Measurements from ENCODE around the gene DOCK4.

Gene DOCK4

GRCh38 chr7:112110175-112110574 lies 96.0 kb downstream of the DOCK4 start:
- no peak for DNase-seq (ENCODE audit: low read depth in 2 of 2)

GRCh38 chr7:112108981-112109380 lies 97.2 kb downstream of the DOCK4 start:
- DNase-seq (ENCODE audit: low read depth in 2 of 2), result no peak

DNA sequence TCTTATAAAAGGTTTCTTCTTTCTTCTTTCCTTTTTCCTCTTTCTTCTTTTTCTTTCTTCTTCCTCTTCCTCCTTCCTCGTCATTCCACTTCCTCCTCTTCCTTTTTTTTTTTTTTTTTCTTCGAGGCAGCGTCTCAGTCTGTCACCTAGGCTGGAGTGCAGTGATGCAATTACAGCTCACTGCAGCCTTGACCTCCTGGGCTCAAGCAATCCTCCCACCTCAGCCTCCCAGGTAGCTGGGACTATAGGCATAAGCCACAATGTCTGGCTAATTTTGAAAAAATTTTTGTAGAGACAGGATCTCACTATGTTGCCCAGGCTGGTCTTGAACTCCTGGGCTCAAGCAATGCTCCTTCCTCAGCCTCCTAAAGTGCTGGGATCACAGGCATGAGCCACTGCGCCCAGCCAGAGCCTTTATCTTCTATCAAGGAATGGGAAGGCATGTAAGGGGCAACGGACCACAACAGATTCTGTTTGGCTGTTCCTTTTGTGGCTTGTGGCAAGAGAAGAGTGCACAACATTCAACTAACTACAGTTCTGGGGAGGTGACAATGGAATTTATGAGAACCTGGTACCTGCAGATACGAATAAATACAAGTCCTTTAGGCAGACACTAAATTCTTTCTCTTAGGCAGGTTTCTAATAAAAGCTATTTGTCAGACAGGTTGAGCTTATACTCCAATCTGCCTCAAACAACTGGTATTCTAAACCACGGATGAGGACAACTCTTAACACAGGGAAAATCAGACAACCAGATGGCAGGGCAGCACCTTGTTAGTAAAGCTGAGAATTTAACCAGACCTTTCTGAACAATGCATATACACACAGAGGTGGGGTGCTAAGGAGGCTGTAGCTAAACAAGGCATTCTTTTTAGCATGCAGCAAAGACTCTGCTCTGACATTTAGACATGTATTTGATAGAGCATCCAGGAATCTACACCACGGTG lies 100.3 kb downstream of the DOCK4 start:
- no peak for DNase-seq (ENCODE audit: low read depth in 2 of 2)

DNA sequence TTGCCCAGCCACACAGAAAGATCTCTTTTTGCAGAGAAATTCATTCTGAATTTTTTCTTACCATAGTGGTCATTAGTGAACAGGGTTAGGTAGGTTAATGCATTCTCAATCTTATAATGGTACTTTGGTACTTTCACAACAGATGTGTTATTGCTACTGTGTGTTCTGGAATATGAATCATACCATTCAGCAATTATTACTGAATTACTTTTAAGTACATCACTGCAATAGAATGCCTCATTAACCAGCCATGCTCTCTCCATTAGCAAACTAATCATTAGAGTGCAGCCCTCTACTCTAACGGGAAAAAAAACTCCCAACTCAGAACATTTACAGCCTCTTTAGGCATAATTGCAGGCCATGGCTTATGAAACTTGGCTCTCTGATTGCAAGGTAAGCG lies 102.1 kb downstream of the DOCK4 start:
- DNase-seq (ENCODE audit: low read depth in 2 of 2), result no peak

DNA sequence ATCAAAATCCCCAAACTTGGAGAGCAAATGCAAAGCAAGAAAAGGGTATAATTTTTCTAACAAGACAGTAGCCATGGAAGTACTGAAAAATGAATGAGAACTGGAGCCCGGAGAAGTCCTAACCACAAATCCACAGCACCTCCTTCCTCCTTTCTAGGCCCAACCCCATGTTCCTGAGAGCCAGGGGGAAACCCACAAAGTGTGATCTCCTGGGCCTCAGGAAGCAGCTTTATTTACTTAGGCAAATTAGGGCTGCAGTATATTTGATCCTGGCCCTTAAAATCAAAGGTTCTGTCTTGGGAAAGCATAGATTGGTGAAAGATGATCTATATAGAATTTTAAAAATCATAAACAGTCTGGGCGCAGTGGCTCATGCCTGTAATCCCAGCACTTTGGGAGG lies 103.0 kb downstream of the DOCK4 start:
- DNase-seq (ENCODE audit: low read depth in 2 of 2), result no peak

DNA sequence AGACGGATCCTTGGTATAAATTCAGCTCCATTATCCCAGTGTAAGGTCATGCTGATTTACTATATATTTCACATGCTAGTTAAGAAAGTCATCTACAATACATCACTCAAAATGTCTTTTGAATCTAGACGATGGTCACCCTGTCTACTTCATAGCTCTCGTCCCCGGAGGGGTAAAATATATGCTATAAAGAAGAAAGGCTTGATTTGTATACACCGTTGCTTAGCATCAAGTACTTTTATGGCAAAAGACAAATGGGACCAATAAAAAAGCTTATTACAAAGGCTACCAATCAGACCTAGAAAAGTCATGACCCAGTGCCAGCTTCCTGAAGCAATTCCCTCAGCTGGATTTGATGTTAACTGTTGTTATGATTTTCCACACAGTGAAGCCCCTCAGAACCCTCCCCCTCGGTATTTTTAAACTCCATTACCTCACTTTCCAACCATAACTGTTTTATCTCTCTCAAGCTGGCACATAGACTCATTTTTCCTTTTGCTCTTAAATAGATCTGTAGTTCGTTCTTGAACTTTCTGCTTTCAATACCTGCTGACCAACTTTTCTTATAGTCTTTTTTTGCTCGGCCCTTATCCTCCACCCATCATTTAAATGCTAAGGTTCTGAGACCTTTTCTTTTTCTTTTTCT lies 104.9 kb downstream of the DOCK4 start:
- DNase-seq (ENCODE audit: low read depth in 2 of 2), result no peak

GRCh38 chr7:112097524-112097923 lies 108.7 kb downstream of the DOCK4 start:
- no peak for DNase-seq (ENCODE audit: low read depth in 2 of 2)

DNA sequence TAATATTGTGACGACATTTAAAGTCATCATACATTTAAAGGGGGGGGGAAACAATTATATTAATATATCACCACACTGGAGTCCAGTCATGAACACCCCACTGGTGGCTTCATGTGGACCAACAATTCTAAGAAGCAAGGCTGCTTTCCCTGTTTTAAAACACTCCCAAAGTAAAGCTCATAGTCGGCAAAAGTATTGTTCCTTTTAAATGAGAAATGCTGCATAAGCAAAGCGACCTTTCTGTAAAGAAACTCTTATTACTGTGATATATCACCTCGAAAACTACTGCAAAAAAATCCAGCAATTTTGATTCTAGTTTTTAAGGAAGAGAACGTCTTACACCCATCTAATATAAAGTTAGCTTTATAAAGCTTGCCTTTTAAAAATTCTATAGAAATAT lies 112.8 kb downstream of the DOCK4 start:
- DNase-seq (ENCODE audit: low read depth in 2 of 2), result no peak

- no peak for DNase-seq (ENCODE audit: low read depth in 2 of 2)
These were observed 113.3 kb downstream of the DOCK4 start for GRCh38 chr7:112092709-112093395.

DNA sequence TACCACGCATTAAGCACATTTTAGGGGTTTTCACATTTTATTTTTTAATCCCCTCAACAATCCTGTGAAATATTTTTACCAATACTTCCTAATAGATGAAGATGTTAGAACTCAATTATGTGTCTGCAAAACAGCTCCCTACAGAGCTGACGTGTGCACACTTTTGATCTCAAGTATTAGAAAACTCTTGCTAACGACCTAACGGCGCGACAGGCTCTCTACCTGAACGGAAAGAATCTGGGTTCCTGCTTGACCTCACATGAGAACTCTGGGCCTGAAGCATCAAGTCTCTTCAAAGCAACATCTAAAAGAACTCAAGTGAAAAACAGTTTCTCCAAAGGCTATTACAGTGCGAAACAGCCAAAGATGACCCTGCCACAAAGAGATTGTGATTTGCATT lies 113.9 kb downstream of the DOCK4 start:
- no peak for DNase-seq (ENCODE audit: low read depth in 2 of 2)

GRCh38 chr7:112091768-112092167 lies 114.4 kb downstream of the DOCK4 start:
- DNase-seq (ENCODE audit: low read depth in 2 of 2), result no peak

DNA sequence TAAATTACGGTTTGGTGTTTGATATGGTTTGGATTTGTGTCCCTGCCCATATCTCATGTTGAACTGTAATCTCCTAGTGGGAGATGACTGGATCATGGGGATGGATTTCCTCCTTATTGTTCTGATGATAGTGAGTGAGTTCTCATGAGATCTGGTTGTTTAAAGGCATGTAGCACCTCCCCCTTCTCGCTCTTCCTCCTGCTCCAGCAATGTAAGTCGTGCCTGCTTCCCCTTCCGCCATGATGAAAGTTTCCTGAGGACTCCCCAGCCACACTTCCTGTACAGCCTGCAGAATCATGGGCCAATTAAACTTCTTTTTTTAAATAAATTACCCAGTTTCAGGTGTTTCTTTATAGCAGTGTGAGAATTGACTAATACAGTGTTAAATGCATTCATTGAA lies 116.6 kb downstream of the DOCK4 start:
- no peak for DNase-seq (ENCODE audit: low read depth in 2 of 2)

- no peak for DNase-seq (ENCODE audit: low read depth in 2 of 2)
These were observed 117.6 kb downstream of the DOCK4 start for GRCh38 chr7:112088484-112089016.

DNA sequence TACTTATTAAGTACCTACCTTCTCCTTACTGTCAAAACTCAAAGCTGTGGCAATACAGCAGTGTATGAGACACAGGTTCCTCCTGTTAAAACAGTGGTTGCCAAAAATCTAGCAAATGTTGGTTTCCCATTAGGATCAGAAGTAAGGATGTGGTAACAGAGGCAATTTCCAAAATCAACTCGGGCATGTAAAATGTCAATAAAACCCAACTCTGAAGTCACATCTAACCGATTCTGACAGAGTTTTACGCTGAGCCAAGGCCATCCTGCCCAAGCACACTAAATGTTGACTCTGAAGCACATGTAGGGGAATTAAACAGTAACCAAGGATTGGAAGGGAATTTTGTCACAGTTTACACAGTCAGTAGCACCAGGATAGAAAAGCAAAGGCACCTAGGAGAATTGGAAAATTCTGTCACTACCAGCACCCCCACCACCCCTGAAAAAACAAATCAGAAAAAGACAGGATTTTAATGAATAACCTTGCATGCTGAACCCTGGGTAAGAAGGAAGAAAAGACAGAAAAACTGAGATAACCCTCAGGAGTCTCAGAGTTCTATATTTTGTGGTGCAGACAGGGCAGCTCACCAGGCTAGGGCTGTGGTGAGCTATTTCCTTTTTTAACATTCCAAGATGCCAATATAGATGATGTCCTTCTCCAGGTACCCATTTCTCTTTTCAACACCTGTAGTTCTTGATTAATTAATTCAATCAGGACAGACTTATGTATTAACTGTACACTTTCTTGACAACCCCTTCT lies 119.5 kb downstream of the DOCK4 start:
- no peak for DNase-seq (ENCODE audit: low read depth in 2 of 2)

GRCh38 chr7:112084520-112084971 lies 121.7 kb downstream of the DOCK4 start:
- no peak for DNase-seq (ENCODE audit: low read depth in 2 of 2)

DNA sequence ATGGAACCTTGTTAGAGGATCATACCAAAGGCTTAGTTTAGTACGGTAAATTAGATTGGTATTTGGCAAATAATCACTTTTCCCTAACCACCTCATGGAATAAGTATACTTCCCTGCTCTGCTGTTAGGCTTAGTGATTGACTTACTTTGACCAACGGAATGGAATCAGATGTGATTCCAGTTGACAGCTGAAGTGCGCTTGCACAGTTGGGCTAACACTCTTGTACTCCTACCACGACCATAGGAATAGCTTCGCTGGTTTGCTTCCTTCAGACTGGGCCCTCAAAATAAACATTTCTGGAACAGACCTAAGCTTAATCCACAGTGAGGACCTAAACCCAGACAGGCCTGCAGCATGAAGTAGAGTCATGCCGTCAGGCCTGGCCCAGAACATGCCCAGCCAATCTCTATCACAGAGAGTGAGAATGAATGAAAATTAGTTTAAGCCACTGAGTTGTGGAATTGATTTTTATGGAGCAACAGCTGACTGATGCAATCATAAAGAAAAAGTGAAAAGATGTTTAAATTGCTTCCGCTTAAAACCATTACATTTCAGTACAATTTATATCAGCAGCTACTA lies 122.3 kb downstream of the DOCK4 start:
- no peak for DNase-seq (ENCODE audit: low read depth in 2 of 2)

DNA sequence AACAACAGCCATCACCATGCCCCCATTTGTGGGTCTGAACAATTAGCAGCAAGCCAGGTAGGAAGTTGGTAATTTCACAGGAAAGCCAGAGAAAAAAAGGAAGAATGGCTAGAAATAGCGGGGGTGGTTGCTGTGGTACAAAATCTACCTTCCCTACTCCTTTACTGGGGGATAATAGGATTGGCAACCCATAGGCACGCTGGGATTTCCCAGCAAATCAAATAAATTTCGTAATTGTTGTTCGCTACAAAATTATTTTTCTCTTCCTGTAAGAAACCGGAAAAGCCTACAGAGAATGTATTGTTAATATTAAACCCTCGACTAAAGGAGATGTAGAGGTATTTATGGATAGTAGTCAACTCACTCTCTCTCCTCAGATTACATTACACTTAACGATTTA lies 123.9 kb downstream of the DOCK4 start:
- no peak for DNase-seq (ENCODE audit: low read depth in 2 of 2)

- no peak for DNase-seq (ENCODE audit: low read depth in 2 of 2)
These were observed 124.4 kb downstream of the DOCK4 start for GRCh38 chr7:112081778-112082177.

DNA sequence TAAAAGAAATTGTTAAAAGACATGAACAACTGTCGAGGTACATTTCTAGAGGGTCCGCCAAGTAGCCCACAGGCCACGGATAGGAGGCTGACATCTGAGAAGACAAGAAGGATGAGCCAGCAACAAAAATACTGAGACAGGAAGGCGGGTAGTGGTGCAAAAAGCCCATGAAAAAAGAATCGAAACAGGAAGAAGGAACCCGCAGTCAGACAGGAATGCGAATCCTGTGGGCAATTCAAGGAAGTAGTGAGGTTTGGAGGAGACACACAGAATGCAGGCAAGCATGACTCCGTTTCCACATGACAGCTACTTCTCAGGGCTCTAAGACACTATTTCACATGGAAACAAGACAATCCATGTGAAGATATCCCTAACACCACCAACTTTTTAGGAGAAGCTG lies 125.2 kb downstream of the DOCK4 start:
- no peak for DNase-seq (ENCODE audit: low read depth in 2 of 2)

- no peak for DNase-seq (ENCODE audit: low read depth in 2 of 2)
These were observed 125.8 kb downstream of the DOCK4 start for GRCh38 chr7:112080441-112080840.

DNA sequence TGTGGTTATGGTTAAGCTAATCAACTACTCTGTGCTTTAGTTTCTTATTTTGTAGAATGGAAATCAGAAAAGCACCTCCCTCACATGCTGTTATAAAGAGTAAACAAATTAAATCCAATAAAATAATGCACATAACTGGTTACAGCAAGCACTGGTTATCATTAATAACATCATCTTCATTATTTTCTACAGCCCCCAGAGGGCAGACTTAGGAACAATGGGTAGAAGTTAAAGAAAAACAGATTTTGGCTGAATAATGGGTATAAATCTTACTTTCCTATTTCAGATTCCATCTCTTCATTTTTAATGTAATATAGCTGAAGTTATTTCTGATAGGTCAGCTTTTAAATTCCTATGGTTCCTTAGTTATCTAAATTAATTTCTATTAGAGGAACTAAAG lies 126.5 kb downstream of the DOCK4 start:
- DNase-seq (ENCODE audit: low read depth in 2 of 2), result no peak
